SK-N-SH (cell line): ENCODE measurements around the gene SESTD1. TPM values are rescaled to one million over a fixed set of nuclear protein-coding genes. Genes with fewer than 3 reads are reported as not detected.

ENCODE experiments used
- CTCF ChIA-PET: fragments of 300-600, 350-600 bp; formaldehyde crosslinking; extraction: SDS; loops from one replicate; lab custom pipeline; 2021; lab: Yijun Ruan, JAX
- POLR2A ChIA-PET: fragments of 350-600 bp; sonication (Branson Sonifier 250); formaldehyde crosslinking; extraction: SDS; loops from one replicate; lab custom pipeline; 2020; ENCODE audit warnings: antibody characterized with exemption, inconsistent platforms; lab: Yijun Ruan, JAX
- DNase-seq: peaks from one replicate; pipeline ENCODE4 v3.0.0; 2012
- H2AFZ ChIP-seq: fragments of 200-600 bp; sonication (generic); 2 replicates; pipeline ENCODE4 v1.8.1; 2016; ENCODE audit warnings: antibody characterized with exemption, mild to moderate bottlenecking, low read depth
- H3F3A ChIP-seq: fragments of 200-600 bp; sonication (generic); replicated peaks from 2 replicates; pipeline ENCODE3; 2016; ENCODE audit warnings: antibody characterized with exemption, mild to moderate bottlenecking; ENCODE audit not compliant: insufficient read depth
- H3K27ac ChIP-seq, 2 experiments: fragments of 200-500 bp in 1 of 2; fragments of 200-600 bp in 1 of 2; sonication (Bioruptor generic) in 1 of 2; sonication (generic), shearing (Covaris generic) in 1 of 2; 2 replicates each; pipeline versions ENCODE4 v1.5.1 to v1.6.1; 2014 to 2016; ENCODE audit warnings: low read depth in 2 of 2, inconsistent platforms in 1 of 2, low read length in 1 of 2, mild to moderate bottlenecking in 1 of 2, mixed read lengths in 1 of 2
- H3K27me3 ChIP-seq: fragments of 200-600 bp; sonication (generic), shearing (Covaris generic); 2 replicates; pipeline ENCODE4 v1.6.1; 2016; ENCODE audit warnings: mixed run types; ENCODE audit not compliant: insufficient read depth
- H3K36me3 ChIP-seq, 2 experiments: fragments of 200-500 bp in 1 of 2; fragments of 200-600 bp in 1 of 2; sonication (Bioruptor generic) in 1 of 2; sonication (generic) in 1 of 2; replicated peaks in 1 of 2; 2 replicates each; pipeline versions ENCODE3 to v1.5.1; 2014 to 2016; ENCODE audit warnings: low read length in 1 of 2, mild to moderate bottlenecking in 1 of 2; ENCODE audit not compliant: insufficient read depth in 2 of 2, control insufficient read depth in 1 of 2
- H3K4me1 ChIP-seq, 2 experiments: fragments of 200-500 bp in 1 of 2; fragments of 200-600 bp in 1 of 2; sonication (Bioruptor generic) in 1 of 2; sonication (generic), shearing (Covaris generic) in 1 of 2; 2 replicates each; pipeline versions ENCODE4 v1.5.1 to v1.6.1; 2014 to 2016; ENCODE audit warnings: low read depth in 1 of 2, low read length in 1 of 2, mixed run types in 1 of 2; ENCODE audit not compliant: insufficient read depth in 2 of 2, control insufficient read depth in 1 of 2
- H3K4me2 ChIP-seq: fragments of 200-600 bp; sonication (generic), shearing (Covaris generic); 2 replicates; pipeline ENCODE4 v1.6.1; 2017; ENCODE audit warnings: mixed run types
- H3K4me3 ChIP-seq, 2 experiments: fragments of 200-500 bp in 1 of 2; fragments of 200-600 bp in 1 of 2; sonication (Bioruptor generic) in 1 of 2; sonication (generic), shearing (Covaris generic) in 1 of 2; 2 replicates each; pipeline versions ENCODE4 v1.5.1 to v1.8.1; 2014 to 2016; ENCODE audit warnings: low read depth in 2 of 2, inconsistent platforms in 1 of 2, low read length in 1 of 2, mild to moderate bottlenecking in 1 of 2, mixed read lengths in 1 of 2, moderate library complexity in 1 of 2
- H3K79me2 ChIP-seq: fragments of 200-600 bp; sonication (generic); 2 replicates; pipeline ENCODE4 v1.8.1; 2017; ENCODE audit warnings: mild to moderate bottlenecking; ENCODE audit not compliant: insufficient read depth
- H3K9ac ChIP-seq: fragments of 200-600 bp; sonication (generic); 2 replicates; pipeline ENCODE4 v1.6.1; 2017; ENCODE audit warnings: mixed run types
- H3K9me2 ChIP-seq: fragments of 200-600 bp; sonication (generic); 2 replicates; pipeline ENCODE4 v1.6.1; 2017; ENCODE audit warnings: mixed run types
- H3K9me3 ChIP-seq: fragments of 200-600 bp; sonication (generic); 2 replicates; pipeline ENCODE4 v1.6.1; 2017; ENCODE audit warnings: mixed run types, mild to moderate bottlenecking, moderate library complexity
- H4K20me1 ChIP-seq: fragments of 200-600 bp; sonication (generic); 2 replicates; pipeline ENCODE4 v1.6.1; 2017; ENCODE audit warnings: mild to moderate bottlenecking, mixed run types; ENCODE audit not compliant: insufficient read depth
- CHD2 ChIP-seq: fragments of 150-350 bp; IDR thresholded peaks from 2 replicates; pipeline ENCODE4 v1.6.1; 2018; ENCODE audit warnings: low read length; ENCODE audit not compliant: partially characterized antibody
- CTCF ChIP-seq: fragments of 200-600 bp; sonication (generic); IDR thresholded peaks from 2 replicates; pipeline ENCODE4 v1.6.1; 2017; ENCODE audit warnings: antibody characterized with exemption, mild to moderate bottlenecking, moderate library complexity
- ELF1 ChIP-seq: IDR thresholded peaks from 2 replicates; pipeline ENCODE4 v1.4.0; 2012
- EZH2phosphoT487 ChIP-seq: fragments of 200-600 bp; sonication (generic); IDR thresholded peaks from 2 replicates; pipeline ENCODE4 v1.6.1; 2017; ENCODE audit warnings: low read depth, mixed run types, mild to moderate bottlenecking, antibody characterized with exemption, moderate library complexity, borderline replicate concordance
- FOXJ3 ChIP-seq: sonication (generic); formaldehyde crosslinking; IDR thresholded peaks from 2 replicates; pipeline ENCODE4 v1.5.1; 2020; ENCODE audit warnings: mild to moderate bottlenecking, missing genetic modification reagents
- FOXM1 ChIP-seq: IDR thresholded peaks from 2 replicates; pipeline ENCODE4 v1.4.0; 2012; ENCODE audit warnings: low read depth, mild to moderate bottlenecking
- GATA2 ChIP-seq: sonication (generic); formaldehyde crosslinking; IDR thresholded peaks from 2 replicates; pipeline ENCODE4 v1.5.0; 2020; ENCODE audit warnings: mild to moderate bottlenecking, missing genetic modification reagents
- JUND ChIP-seq: IDR thresholded peaks from 2 replicates; pipeline ENCODE4 v1.4.0; 2012
- MAX ChIP-seq: IDR thresholded peaks from 2 replicates; pipeline ENCODE4 v1.4.0; 2012; ENCODE audit warnings: low read depth
- MEF2A ChIP-seq: IDR thresholded peaks from 2 replicates; pipeline ENCODE4 v1.4.0; 2012; ENCODE audit warnings: low read depth, borderline replicate concordance
- POLR2AphosphoS5 ChIP-seq: IDR thresholded peaks from 2 replicates; pipeline ENCODE4 v1.6.1; 2012; ENCODE audit warnings: low read depth, low read length
- RCOR1 ChIP-seq: fragments of 150-350 bp; IDR thresholded peaks from 2 replicates; pipeline ENCODE4 v1.6.1; 2017; ENCODE audit warnings: antibody characterized with exemption, low read length
- RFX5 ChIP-seq: IDR thresholded peaks from 2 replicates; pipeline ENCODE4 v1.6.1; 2012; ENCODE audit warnings: mild to moderate bottlenecking, improper control_type of control experiment, low read length
- SIN3A ChIP-seq: IDR thresholded peaks from 2 replicates; pipeline ENCODE4 v1.6.1; 2012; ENCODE audit warnings: low read depth, mild to moderate bottlenecking, low read length, moderate library complexity, borderline replicate concordance
- TAF1 ChIP-seq: IDR thresholded peaks from 2 replicates; pipeline ENCODE4 v1.6.1; 2012; ENCODE audit warnings: low read depth, mild to moderate bottlenecking, low read length, moderate library complexity, borderline replicate concordance
- TEAD4 ChIP-seq: IDR thresholded peaks from 2 replicates; pipeline ENCODE4 v1.4.0; 2012; ENCODE audit warnings: mild to moderate bottlenecking, borderline replicate concordance; ENCODE audit not compliant: insufficient read depth
- USF2 ChIP-seq: fragments of 150-350 bp; IDR thresholded peaks from 2 replicates; pipeline ENCODE4 v1.6.1; 2017; ENCODE audit warnings: antibody characterized with exemption, low read length, low read depth, borderline replicate concordance
- ZBTB33 ChIP-seq: IDR thresholded peaks from 2 replicates; pipeline ENCODE4 v1.4.0; 2012; ENCODE audit warnings: low read depth, borderline replicate concordance
- WGBS: methylation state at CpG from one replicate; pipeline ENCODE4 v1.1.6; 2017; ENCODE audit warnings: low lambda C conversion rate; 5-methylcytosine and 5-hydroxymethylcytosine counted together
- polyA plus RNA-seq, 3 experiments: library from polyadenylated mRNA; depleted of rRNA; stranded (reverse); fragments of >200 nt; gene quantifications; 2 replicates each; pipeline ENCODE4 v1.2.3, GENCODE V29; 2012
- TF ChIP-seq, protein P1 (sequence below): IDR thresholded peaks from 2 replicates; pipeline ENCODE4 v1.6.1; 2012; ENCODE audit warnings: mild to moderate bottlenecking, low read depth, low read length, moderate library complexity

The SESTD1 gene
- polyA plus RNA-seq, 1 of the 3 experiments (the other 2 are of a cell fraction), result 4.6 TPM

GRCh38 chr2:179248024-179248348 lies 16.6 kb downstream of the SESTD1 start:
- Histone ChIP-seq H2AFZ (no peak overlapping the region), H3K36me3 (peaks cover 0 to 4% of the 10 kb centered on the region in 2 experiments), H3K79me2 (peaks cover 91% of the 10 kb centered on the region), H3K27me3 (no peaks in the 10 kb centered on the region), H3K9me2 (no peaks in the 10 kb centered on the region), H3K4me3 (no peak overlapping the region), H3K9me3 (no peaks in the 10 kb centered on the region; the same call in 1 of the 2 replicates), H3K27ac (no peak overlapping the region), H3K9ac (no peak overlapping the region), H3F3A (peaks cover 14% of the 10 kb centered on the region), H4K20me1 (no peaks in the 10 kb centered on the region), H3K4me2 (no peak overlapping the region), H3K4me1 (no peaks in the 10 kb centered on the region; a peak in 1 of 4 replicates)
- POLR2A ChIA-PET, result no interaction called here
- CTCF ChIA-PET, result no interaction called here
- 92% methylated on average over 1 of the region's 1 CpG for WGBS
- TF ChIP-seq TAF1 (no peak), FOXM1 (no peak), RFX5 (no peak), JUND (no peak), USF2 (no peak), EZH2phosphoT487 (no peak), CHD2 (no peak), CTCF (no peak), ELF1 (no peak), POLR2AphosphoS5 (no peak), SIN3A (no peak)
- DNase-seq, result no peak

DNA sequence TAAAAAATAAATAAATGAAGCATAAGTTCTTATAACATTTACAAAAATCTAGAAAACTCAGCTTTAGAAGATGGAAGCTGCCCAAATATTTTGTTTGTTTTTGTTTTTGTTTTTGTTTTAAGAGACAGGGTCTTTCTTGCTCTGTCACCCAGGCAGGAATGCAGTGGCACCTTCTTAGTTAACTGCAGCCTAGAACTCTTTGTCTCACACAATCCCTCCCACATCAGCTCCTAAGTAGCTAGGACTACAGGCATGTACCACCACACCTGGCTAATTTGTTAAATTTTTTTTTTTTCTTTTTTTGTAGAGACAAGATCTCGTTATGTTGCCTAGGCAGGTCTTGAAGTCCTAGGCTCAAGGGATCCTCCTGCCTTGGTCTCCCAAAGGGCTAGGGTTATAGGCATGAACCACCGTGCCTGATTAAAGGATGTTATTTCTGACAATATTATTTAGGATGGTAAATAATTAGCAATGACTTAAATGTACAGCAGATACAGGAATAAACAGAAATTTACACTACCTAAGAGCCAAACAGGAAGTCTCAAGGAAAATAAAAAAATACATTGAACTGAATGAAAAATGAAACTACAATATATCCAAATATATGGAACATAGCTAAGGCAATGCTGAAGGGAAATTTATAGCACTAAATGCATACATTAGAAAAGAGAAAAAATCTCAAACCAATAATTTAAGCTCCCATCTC lies 17.2 kb downstream of the SESTD1 start:
- no peaks in the 10 kb centered on the region; a peak in 1 of 4 replicates for H3K4me1 ChIP-seq
- peaks cover 14% of the 10 kb centered on the region for H3F3A ChIP-seq
- no peaks in the 10 kb centered on the region for H4K20me1 ChIP-seq
- no peak overlapping the region for H2AFZ ChIP-seq
- H3K79me2 ChIP-seq, result peaks cover 94% of the 10 kb centered on the region
- peaks cover 0 to 4% of the 10 kb centered on the region in 2 experiments for H3K36me3 ChIP-seq
- no peaks in the 10 kb centered on the region; the same call in 1 of the 2 replicates for H3K9me3 ChIP-seq
- no peak overlapping the region for H3K4me3 ChIP-seq
- H3K27ac ChIP-seq, result no peak overlapping the region
- WGBS, result 97% methylated on average over 2 of the region's 2 CpGs
- CTCF ChIA-PET, result no interaction called here
- H3K4me2 ChIP-seq, result no peak overlapping the region; the same call in 1 of the 2 replicates
- no peaks in the 10 kb centered on the region for H3K9me2 ChIP-seq
- H3K27me3 ChIP-seq, result no peaks in the 10 kb centered on the region
- DNase-seq, result no peak
- POLR2A ChIA-PET, result no interaction called here
- no peak overlapping the region for H3K9ac ChIP-seq
- TF ChIP-seq TEAD4 (no peak), ZBTB33 (no peak), RCOR1 (no peak), RFX5 (no peak), MEF2A (no peak), GATA2 (CRISPR knock-in tag) (no peak), MAX (no peak), FOXJ3 (CRISPR knock-in tag) (no peak), TAF1 (no peak)
- TF ChIP-seq, protein P1, sequence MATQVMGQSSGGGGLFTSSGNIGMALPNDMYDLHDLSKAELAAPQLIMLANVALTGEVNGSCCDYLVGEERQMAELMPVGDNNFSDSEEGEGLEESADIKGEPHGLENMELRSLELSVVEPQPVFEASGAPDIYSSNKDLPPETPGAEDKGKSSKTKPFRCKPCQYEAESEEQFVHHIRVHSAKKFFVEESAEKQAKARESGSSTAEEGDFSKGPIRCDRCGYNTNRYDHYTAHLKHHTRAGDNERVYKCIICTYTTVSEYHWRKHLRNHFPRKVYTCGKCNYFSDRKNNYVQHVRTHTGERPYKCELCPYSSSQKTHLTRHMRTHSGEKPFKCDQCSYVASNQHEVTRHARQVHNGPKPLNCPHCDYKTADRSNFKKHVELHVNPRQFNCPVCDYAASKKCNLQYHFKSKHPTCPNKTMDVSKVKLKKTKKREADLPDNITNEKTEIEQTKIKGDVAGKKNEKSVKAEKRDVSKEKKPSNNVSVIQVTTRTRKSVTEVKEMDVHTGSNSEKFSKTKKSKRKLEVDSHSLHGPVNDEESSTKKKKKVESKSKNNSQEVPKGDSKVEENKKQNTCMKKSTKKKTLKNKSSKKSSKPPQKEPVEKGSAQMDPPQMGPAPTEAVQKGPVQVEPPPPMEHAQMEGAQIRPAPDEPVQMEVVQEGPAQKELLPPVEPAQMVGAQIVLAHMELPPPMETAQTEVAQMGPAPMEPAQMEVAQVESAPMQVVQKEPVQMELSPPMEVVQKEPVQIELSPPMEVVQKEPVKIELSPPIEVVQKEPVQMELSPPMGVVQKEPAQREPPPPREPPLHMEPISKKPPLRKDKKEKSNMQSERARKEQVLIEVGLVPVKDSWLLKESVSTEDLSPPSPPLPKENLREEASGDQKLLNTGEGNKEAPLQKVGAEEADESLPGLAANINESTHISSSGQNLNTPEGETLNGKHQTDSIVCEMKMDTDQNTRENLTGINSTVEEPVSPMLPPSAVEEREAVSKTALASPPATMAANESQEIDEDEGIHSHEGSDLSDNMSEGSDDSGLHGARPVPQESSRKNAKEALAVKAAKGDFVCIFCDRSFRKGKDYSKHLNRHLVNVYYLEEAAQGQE, result no peak
